ENCODE measurements around the gene HDAC7. TPM values are rescaled to one million over a fixed set of nuclear protein-coding genes. Genes with fewer than 3 reads are reported as not detected.

Gene HDAC7
- total RNA-seq, 1 donor, result 47.9 TPM

GRCh38 chr12:47850153-47851084, 30.7 kb upstream of the HDAC7 start:
- TF ChIP-seq, protein P1, sequence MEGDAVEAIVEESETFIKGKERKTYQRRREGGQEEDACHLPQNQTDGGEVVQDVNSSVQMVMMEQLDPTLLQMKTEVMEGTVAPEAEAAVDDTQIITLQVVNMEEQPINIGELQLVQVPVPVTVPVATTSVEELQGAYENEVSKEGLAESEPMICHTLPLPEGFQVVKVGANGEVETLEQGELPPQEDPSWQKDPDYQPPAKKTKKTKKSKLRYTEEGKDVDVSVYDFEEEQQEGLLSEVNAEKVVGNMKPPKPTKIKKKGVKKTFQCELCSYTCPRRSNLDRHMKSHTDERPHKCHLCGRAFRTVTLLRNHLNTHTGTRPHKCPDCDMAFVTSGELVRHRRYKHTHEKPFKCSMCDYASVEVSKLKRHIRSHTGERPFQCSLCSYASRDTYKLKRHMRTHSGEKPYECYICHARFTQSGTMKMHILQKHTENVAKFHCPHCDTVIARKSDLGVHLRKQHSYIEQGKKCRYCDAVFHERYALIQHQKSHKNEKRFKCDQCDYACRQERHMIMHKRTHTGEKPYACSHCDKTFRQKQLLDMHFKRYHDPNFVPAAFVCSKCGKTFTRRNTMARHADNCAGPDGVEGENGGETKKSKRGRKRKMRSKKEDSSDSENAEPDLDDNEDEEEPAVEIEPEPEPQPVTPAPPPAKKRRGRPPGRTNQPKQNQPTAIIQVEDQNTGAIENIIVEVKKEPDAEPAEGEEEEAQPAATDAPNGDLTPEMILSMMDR (IDR thresholded peaks at IDR 0.05; ENCODE audit: insufficient read depth, low read depth, low read length), result no peak
- peak; percentile 89 for DNase-seq (ENCODE audit: low read depth)
- H3K4me3 ChIP-seq (ENCODE audit: low read depth, low read length), result no peak overlapping the region

DNA sequence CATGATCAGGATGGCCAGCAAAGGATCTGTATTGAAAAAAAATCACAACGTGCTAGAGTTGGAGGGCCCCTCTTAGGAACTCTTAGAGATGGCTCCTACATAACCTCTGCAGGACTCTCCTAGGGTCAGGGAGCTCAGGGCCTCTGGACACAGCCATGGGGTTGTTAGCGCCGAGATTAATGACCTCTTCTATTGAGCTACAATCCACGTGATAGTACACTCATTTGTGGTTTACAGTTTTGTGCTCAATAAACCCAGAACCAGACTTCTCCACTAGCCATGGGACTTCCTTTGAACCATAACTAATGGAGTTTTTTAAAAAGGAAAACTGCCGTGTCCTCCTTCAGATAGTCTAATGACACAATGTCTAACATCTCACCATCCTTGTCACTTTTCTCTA, 29.6 kb upstream of the HDAC7 start:
- TF ChIP-seq, protein P1 (IDR thresholded peaks at IDR 0.05; ENCODE audit: insufficient read depth, low read depth, low read length), result no peak
- DNase-seq (ENCODE audit: low read depth), result no peak
- H3K4me3 ChIP-seq (ENCODE audit: low read depth, low read length), result no peak overlapping the region

GRCh38 chr12:47848853-47849252, 29.1 kb upstream of the HDAC7 start:
- no peak for DNase-seq (ENCODE audit: low read depth)
- no peak overlapping the region for H3K4me3 ChIP-seq (ENCODE audit: low read depth, low read length)
- TF ChIP-seq, protein P1 (IDR thresholded peaks at IDR 0.05; ENCODE audit: insufficient read depth, low read depth, low read length), result no peak

DNA sequence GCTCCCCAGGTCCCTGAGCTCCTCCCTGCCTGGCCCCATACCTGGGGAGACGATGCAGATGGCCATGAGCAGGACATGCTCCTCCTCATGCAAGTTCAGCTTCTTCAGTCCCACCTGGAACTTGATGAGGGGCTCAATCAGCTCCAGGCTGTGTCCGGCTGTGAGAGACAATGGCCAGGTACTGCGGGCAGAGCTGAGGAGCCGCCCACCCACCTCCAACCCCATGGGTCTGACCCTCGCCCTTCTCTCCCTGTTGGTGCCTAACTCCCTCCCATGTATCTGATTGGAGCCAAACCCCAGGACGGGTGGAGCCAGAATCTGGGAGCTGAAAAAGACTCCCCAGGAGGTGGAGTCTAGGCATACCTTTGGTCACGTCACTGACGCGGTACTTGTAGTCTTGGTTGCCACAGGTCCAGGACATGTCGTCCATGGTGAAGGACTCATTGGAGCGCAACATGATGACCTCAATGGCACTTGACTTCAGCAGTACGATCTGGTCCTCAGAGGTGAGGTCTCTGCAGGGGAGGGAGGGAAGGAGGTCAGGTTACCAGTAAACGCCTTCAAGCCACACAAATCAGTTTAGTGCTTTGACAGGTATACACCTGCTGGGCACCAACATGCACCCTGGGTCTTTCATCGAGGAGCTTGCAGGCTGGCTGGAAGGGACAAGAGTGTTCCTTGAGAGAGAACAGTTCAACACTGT, 26.7 kb upstream of the HDAC7 start:
- H3K4me3 ChIP-seq (ENCODE audit: low read depth, low read length), result no peak overlapping the region
- DNase-seq (ENCODE audit: low read depth), result no peak
- TF ChIP-seq, protein P1 (IDR thresholded peaks at IDR 0.05; ENCODE audit: insufficient read depth, low read depth, low read length), result no peak

DNA sequence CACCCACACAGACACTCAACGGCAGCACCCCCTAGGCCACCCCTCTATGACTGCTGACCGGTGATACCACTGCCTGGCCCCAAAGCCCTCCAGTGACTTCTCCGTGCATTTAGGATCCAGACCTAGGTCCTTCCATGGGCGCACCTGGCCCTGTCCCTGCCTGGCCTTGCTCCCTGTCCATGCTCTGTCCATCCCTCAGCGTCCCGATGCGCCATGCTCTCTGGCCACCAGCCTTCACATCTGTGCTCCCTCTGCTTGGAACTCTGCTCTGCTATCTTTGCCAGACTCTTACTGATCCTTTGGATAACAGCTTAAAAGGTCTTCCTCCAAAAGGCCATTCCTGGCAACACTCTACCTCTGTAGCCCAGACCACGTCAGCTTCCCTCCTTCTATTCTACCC, 25.4 kb upstream of the HDAC7 start:
- DNase-seq (ENCODE audit: low read depth), result no peak
- no peak overlapping the region for H3K4me3 ChIP-seq (ENCODE audit: low read depth, low read length)
- TF ChIP-seq, protein P1 (IDR thresholded peaks at IDR 0.05; ENCODE audit: insufficient read depth, low read depth, low read length), result no peak

DNA sequence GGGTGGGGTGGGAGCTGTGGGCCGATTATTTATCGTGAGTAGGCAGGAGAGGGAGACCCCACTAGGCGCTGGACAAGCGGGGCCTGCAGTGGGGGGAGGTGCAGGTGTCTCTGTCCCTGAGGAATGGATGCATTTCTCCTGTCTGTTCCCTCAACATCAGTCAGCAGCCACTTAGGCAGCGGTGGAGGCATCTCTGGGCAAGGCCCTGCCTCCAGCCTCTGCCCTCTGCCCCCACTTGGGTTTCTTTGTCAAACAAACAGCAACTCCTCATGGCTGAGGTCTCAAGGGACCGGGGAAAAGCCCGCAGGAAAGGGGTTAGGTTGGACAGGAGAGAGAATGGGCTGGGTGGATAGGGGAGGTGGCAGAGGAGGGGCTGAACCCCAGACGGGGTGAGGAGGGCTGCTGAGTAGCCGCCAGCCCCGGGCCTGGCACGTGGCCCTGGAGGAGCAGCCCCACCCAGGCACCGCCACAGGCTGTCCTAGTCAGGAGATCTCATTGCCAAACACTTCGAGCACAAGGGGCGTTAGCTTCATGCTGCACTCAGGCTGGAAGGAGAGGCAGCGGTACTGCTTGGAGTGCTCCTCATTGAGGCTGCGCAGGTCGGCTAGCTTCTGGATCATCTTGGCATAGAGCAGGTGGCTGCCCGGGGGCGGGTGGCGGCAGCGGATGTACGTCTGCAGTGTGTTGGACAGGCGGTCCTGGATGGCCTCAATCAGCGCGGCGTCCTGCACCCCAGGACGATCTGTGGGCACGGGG, 24.7 kb upstream of the HDAC7 start:
- TF ChIP-seq, protein P1 (IDR thresholded peaks at IDR 0.05; ENCODE audit: insufficient read depth, low read depth, low read length), result no peak
- H3K4me3 ChIP-seq (ENCODE audit: low read depth, low read length), result no peak overlapping the region
- peak; percentile 53 for DNase-seq (ENCODE audit: low read depth)

All from fibroblast of villous mesenchyme (primary cell).